NCI-H1417 (cell line): ENCODE measurements around the gene DSCAML1.

Source experiments
- DNase-seq, 3 experiments: peaks; one replicate each; lab custom pipeline; 2025; lab: John Stamatoyannopoulos, UW

DSCAML1 gene

DNA sequence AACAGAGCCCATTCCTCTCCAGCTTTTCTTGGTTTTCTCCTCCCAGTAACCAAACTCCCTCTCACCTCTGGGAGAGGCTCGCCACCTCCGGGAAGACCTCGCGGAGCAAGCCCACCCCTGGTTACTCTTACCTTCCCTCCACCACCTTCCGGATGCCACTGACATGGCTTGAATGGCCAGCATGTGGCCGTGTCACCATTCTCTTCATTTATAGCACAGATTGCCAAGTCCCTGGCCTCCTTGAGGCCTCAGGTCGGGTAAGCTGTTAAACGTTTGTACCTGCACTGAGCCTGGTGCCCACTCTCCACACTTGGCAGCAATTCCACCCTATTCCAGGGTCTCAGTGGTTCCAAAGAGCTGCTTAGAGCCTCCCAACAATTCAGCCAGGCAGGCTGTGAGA lies 35.5 kb upstream of the DSCAML1 start:
- DNase-seq = no peak

DNA sequence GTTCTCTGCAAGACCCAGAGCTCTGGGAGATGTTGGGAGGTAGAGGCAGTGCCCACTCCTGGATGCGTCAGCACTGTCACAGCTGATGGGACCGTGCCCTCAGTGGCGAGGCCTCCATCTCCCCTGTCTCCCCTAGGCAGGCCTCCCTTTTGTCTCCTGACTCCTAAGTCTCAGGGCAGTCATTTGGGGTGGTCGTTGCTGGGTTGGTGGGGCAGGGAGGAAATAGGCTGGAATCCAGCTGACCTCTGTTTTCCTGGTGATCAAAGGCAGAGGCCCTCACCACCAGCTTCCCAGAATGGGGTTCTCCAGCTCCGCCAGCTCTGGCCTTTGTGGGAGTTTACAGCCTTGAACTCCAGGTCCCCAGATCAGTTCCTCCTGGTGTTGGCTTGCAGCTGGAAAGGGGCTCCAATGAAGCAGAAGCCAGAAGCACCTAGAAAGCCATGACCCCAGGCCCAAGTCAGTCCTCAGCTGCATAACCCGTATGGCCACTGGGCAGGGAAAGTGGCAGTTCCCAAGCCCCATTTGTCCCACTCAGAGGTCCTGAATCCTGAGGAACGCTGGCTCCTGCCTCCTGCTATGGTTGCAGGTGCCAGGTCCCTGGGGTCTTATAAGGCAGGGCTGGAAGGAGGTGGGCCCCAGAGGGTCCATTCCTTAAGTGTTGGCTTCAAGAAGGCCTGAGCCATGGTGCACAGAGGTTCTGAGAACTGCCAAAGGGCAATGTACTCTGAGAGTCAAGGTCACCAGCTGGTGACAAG lies 34.8 kb upstream of the DSCAML1 start:
- DNase-seq = no peak

DNA sequence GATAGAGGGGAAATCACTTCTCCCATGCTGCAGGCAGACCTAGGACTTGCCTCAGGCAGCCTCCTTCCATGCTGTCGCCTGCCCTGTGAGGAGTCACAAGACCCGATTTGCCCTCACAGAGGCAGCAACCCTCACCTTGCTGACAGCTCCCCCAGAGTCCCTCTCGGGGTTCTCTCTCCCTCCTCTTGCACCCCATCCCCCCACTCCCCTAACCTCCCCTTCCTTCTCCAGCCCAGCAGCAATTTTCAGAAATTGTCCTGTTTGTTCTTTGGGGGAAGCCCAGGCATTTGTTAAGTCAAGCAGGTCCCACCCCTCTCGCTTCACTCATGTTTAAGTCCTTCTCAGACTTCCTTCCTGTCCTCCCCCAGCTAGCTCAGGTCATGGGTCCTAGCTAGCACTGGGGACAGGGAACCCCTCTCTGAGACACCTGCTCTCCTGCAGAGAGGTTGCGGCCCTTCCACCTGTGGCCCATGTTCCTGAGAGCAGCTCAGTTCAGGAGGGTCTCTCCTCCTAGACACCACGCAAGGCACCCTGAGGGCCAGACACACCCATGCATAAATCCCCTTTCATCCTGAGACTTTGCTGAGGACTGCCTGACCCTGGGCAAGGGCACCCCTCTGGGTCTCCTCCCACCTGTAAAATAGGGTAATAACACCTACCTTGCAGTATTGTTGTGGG lies 33.8 kb upstream of the DSCAML1 start:
- no peak for DNase-seq

DNA sequence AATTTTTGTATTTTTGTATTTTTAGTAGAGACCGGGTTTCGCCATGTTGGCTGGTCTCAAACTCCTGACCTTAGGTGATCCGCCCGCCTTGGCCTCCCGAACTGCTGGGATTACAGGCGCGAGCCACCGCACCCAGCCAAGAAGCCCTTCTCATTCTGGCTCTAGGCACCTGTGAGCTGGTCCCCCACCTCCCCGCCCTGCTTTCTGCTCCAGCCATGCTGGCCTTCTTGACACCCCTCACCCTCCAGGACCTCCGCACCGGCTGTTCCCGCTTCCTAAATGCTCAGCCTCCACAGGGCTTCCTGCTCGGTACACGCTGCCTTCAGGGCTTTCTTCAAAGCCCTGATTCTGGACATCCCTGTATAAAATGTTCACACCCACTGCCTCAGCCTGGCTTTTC lies 33.1 kb upstream of the DSCAML1 start:
- DNase-seq = no peak

DNA sequence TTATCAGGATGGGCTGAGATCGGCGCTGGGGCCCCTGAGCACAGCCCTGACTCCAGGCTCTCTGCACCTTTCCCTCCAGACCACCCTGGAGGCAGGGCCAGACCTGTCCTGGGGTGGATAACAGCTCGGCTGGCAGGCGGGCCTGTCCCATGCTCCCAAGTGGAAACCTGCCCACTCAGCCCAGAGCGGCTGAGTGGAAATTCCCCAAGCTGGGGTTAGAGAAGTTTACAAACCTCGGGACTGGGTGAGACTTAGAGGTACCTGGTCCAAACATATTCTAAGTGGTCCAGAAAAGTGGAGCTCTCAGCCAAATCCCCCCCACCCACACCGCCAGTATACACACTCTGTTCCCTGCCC lies 32.3 kb upstream of the DSCAML1 start:
- DNase-seq = no peak

DNA sequence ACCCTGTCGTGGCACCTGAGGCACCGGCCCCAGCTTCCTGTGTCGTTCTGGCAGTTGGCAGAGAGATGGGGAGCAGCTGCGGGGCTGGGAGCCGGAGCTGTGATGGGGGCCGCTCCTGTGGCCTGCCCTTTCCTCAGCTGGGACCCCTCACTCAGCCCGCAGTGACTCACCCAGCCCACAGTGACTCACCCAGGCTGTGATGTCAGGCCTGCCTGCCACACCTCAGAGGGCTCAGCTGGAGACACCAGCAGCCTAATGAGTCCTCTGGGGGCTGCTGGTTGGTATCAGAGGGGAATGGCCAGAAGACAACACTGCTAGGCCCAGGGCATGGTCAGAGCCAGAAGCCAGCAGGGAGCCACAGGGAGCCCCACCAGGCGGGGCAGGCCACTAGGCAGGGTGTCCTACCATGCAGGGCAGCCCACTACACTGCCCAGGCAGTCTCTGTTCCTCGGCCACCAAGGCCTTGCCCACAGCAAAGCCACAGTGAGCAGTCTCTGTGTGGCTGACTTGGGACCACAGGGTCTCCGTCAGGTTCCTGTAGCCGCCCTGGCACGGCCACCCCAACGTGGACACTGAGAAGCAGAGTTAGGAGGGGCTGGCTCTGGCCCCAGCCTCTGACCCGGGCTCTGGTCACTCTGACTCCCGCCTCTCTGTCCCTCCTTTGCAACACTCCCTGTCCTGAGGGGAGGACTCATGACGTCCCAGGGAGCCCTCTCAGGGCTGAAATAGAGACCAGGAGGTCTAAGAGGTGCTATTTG lies 31.8 kb upstream of the DSCAML1 start:
- peak in 1 of 3 experiments; percentile 26 for DNase-seq

DNA sequence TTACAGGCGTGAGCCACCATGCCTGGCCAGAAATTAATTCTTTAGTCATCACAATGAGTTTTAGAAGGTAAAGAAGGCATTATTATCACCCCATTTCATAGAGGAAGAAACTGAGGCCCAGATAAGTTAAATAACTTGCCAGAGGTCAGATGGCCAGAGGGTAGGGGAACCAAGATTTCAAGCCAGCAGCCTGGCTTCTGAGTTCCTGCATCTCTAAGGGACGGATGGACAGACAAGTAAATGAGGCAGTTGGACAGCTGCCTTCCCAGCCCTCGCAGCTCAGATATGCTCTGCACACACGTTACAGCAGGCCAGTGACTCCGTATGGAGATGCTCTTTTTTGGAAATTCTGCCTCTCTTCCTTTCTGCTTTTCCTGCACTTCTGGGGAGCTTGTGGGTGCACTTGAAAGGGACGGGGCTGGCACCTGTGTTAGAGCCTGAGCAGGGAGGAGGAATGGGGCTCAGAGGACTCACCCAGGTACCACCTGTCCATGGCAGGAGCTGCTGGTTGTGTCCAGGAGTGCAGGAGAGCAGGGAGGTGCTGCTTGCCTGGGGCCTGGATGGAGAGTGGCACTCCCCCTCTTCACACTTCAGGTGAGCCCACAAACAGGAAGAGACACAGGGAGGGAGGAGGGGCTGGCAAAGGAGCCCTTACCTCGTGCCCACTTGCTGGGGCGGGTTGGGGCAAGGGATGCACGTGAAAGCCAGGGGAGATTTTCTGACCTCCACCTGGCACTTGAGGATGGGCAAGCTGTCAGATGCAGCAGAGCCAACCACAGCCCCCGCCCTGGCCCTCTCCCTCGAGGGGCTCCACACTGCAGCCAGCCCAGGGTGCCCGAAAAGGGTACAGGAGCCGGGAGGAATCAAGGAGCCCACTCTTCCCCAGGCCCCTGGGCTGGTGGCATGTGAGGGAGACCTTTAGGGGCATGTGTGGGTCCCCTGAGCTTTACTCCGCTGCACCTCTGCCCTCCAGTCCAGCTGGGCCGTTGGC lies 30.8 kb upstream of the DSCAML1 start:
- peak in 2 of 3 experiments; percentile 62 to 72 for DNase-seq

DNA sequence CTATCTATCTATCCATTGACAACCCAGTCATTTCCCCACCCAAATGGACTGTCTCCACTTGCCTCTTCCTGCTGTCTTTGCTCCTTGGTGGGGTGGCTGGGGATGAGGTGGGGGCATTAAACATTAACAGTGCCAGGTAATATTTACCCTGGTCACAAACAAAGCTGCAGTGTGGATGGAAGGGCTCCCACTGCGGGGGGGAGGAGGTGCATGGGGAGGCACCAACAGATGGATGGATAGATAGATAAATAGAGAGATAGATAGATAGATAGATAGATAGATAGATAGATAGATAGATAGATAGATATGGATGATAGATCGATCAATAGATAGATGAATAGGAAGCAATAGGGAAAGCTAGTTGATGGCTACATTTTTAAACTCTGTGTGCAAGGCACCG lies 29.8 kb upstream of the DSCAML1 start:
- DNase-seq = no peak

DNA sequence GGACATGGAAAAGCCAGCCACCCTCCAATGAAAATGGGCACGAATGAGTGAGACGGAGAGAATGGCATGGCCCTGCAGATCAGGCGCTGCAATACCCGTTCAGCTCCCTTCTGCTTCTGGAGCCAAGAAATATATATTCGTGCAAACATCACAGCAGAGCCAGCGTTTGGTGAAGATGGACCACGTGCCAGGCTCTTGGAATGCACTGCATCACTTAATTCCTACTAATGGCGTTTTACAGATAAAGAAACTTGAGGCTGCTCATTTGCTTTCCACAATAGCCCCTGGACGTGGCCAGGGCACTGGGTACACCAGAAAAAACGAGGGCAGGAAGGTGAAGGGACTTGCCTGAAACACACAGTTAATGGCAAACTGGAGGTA lies 29.2 kb upstream of the DSCAML1 start:
- no peak for DNase-seq

DNA sequence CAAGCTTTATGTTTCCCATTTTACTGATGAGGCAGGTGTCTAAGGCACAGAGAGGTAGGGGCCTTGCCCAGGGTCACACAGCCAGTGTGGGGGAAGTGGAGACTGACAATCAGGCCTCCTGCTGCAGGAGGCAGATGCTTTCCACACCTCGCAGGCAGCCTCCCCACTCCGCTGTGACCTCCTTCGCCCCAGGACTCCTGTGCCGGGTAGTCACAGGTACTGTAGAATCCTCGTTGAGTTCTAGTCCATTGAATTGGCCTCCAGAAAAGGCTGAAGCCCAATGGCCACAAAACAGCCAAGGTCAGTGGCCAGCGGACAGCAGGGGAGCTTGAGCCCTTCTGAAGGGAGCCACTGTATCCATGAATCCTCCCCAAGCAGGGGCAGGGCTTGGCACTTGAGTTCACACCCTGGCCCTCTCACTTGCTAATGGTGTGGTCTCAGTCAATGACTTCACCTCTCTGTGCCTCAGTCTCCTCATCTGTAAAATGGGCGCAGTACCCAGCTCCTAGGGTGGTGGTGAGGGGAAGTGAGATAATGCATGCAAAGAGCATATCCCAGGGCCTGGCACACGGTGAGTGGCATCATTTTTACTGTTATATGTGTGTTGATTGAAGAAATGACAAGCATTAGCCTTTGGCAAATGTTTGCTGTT lies 28.6 kb upstream of the DSCAML1 start:
- no peak for DNase-seq

DNA sequence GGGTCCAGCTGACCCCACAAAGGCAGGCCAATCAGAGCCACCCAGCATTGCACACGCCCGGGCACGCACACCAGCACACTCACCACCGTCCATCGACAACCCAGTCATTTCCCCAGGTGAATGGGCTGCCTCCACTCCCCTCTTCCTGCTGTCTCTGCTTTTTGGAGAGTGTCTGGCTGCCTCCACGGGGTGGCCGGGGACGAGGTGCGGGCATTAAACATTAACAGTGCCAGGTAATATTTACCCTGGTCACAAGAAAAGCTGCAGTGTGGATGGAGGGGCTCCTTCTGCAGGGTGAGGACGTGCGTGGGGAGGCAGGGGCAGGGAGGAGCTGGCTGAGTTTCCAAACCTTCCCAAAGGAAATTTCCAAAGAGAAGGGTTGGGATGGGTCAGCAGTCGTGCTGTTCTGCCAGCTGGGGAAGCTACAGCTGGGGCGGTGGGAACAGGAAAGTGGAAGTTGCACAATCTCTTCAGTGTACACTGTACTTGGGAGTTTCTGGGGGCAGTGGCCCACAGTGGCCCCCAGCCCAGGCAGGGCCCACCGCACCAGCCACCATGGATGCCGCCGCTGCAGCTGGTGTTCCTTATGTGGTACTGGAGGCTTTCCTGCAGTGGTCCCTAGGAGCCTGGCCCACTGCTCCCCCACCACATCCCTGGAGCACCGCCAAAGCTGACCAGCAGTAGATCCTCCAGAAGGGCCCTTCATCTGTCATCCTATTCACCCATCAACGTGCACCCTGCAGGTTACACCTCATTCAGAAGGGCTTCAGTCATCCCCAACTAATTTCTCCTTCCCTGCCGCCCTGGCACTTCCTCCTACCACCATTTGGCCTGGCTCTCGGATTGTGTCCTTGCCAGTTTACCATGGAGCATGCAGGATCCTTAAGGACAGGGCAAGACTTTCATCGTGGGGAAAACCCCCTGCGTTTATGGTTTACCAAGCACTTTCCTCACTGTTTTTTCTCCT lies 27.8 kb upstream of the DSCAML1 start, which contains the start of gene FXYD2:
TSS of gene FXYD2 (minus strand) at position 174 of the 967 bp plus-strand sequence. CDS start at position 108, 66 bp downstream.
- peak in 1 of 3 experiments; percentile 45 for DNase-seq

DNA sequence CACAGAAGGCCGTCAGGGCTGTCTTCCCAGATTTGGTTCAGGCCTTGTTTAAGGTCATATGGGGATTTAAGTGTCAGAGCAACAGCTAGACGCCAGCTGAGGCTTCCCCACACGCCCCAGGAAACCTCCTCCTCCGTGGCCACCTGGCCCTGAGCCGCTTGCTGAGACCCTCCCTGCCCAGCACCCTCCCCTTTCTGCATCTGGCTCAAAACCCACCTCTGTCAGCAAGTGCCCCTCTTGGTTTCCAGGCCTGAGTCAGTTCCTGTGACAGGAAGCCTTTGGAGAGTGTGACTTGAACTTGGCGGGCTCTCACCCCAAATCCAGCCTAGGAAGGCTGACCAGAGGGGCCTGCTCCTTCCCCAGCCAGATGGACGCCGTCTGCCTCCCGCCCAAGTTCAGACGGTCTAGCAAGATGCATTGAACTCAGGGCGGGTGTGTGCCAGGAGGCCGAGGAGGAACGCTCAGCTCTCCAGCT lies 27.0 kb upstream of the DSCAML1 start:
- DNase-seq = no peak

DNA sequence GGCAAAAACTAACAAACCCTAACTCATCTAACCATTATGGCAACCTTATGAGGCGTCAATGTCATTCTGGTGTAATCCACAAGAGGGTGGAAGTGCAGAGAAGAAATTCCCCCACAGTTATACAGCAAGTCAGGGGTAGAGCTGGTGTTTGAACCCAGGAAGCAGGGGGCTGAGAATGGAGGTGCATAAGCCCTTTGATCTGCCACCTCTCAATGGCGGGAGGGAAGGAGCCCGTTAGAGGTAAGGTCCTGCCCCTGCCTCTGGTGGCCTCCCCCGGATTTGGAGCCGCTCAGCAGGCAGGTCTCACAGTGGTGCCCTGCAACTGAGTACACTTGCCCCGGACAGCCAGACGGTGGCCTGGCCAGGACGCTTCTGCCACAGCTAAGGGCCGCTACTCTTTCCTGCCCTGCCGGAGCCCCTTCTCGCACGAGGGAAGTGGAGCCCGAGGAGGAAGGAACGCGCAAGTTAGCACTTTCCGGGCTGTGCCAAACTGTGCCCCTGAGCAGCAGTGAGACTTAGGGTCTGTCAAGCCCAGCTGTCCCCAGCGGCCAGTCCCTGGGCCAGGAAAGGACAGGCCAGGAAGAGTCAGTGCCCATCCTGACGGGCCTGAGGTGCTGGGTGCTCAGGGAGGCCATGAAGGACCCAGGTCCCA lies 26.4 kb upstream of the DSCAML1 start:
- peak in 1 of 3 experiments; percentile 30 for DNase-seq

DNA sequence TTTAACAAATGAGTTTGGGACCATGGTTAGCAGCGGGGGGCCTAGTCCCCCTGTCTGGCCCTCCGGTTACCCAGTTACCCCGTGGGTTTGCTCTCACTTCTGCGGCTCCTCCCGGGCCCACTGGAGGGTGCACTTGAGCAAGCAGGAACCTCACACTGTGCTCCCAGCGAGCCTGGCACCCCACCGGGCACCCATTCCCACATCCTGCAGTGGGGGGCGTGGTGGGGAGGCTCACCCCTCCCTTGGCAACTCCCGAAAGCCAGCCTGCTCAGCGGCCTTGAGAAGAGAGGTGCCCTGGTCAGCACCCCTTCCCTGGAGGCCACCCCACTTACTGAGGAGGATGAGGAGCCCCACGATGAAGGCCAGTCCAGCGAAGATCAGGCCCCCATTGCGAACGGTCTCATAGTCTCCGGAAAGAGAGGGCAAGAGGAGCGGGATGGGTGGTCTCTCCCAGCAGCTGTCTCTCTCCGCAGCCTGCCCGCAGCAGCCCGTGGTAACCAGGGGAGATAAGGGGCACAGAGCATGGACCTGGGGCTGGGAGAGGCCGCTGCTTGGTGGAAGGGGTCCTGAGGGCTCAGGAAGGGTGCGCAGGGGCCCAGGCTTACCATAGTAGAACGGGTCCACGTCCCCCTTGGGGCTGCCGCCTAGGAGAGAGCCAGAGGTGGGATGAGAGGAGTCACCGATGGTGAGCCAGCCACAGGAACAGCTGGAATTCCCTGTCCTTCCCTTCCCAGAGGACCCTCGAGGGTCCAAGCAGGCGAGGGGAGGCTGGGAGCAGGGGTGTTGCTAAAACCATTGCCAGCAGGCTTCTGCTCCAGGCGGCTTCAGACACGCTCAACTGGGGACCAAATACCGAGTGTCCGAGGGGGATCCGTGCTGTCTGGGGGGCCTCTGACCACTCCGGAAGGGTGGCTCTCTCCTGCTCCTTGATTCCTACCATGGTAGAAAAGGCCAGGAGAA lies 25.3 kb upstream of the DSCAML1 start:
- peak; percentile 40 to 71 (median 69) for DNase-seq

DNA sequence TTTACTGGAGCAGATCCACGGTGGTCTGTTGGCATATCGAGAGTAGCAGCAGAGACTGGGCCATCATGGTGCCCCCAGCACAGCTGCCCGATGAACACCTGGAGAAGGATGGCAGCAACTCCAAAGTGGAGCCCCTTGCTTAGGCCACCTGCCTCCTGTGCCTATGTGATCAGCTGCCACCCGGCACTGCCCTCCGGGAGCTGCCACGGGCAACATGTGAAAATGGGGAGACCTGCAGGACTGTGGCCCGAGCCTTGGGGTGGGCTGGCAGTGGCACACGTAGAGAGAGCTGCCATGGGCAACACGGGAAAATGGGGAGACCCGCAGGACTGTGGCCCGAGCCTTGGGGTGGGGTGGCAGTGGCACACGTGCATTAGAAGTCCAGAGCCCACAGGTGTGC lies 24.4 kb upstream of the DSCAML1 start:
- DNase-seq = no peak

DNA sequence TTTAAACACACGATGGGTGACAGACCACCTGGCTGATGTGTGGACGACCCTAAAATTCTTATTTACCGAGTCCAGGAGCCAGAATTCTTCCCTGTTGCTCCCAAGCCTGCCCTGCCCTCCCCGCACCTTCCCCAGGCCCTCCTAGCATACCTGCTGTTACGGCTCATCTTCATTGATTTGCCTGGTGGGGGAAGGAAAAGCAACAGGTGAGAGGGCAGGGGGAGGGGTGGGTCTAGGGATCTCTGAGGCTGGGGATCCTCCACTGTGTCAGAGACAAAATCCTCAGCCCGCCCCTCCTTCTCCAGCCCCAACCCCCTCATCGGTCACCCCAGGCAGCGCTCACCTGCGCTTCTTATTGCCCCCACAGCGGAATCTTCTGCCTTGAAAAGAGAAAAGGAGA lies 23.5 kb upstream of the DSCAML1 start:
- DNase-seq = peak in 2 of 3 experiments; percentile 73 to 81

DNA sequence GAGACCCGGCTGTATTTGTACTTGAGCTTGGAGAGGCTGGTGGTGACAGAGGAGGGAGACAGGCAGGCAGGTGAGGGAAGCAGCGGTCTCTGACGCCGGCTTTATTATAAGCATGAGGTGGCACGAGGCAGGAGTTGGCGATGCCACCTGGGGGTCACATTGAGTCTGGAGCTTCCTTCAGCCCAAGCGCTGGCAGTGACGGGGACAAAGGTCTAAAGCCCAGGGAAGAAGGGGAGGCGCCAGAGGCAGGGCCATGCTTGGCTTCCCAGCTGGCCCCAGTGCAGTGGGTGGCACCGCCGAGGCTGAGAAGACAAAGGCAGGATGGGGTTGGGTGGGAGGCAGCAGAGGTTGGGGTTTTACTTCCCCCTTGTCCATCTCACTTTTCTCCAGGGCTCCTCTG lies 23.1 kb upstream of the DSCAML1 start:
- DNase-seq = peak in 2 of 3 experiments; percentile 93 to 98
